HG02884 (cell line): ENCODE measurements around the gene SLC39A6.
A peak's percentile ranks its signal among the peaks of the same experiment; 100 is the strongest.
"Not testable (repeated sequence)": the region's sequence is repeated elsewhere in the genome, so short reads cannot be mapped to it uniquely, and the experiment has no call there.

Experiments used
- ATAC-seq: cut with Tn5 transposase; IDR thresholded peaks from one replicate; pipeline ENCODE4 v1.9.1; 2021; ENCODE audit warnings: mild to moderate bottlenecking, moderate library complexity; ENCODE audit not compliant: unreplicated experiment

The SLC39A6 gene

GRCh38 chr18:36141576-36141975 lies 12.4 kb upstream of the SLC39A6 start:
- no peak for ATAC-seq

DNA sequence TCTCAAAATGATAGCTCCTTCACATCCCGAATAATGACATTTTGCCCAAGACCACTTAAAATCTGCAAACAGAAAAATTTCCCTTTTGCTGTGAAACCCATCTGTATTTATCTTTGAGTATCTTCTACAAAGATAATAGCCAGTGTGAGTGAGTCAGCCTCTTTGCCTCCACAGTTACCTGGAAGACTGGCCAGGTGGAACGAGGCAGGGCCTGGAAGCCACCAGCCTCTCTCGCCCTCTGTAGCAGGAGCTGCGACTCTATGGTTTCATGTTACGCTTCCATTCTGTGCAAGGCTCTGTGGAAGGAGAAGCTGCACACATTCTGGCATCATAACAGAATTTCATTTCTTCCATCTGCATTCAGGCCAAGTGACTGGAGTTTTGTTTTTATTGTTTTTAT lies 10.1 kb upstream of the SLC39A6 start:
- ATAC-seq = no peak

- no peak for ATAC-seq
Measured at GRCh38 chr18:36135264-36135663, 6.1 kb upstream of the SLC39A6 start.

DNA sequence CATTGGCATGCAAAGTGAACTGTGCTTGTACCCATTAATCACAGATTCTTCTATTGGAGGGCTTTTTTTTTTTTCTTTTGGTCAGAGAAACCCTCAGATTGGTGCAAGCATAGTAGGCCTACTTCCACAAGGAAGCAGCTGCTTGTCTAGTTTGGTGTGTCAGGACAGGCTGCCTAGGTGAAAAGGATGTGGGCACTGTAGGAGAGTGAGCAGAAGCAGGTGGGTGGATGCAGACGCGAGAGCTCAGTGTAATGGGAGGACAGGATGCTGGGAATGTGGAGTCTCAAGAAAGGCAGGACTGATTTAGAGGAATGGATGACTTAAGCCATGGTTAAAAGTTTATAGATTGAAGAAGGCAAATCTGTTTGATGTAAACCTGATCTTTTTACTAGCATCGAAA lies 3.6 kb upstream of the SLC39A6 start:
- ATAC-seq = no peak

- ATAC-seq = no peak
Measured at GRCh38 chr18:36131692-36132483, 2.7 kb upstream of the SLC39A6 start.

GRCh38 chr18:36130883-36131653 lies 1.9 kb upstream of the SLC39A6 start:
- ATAC-seq = no peak

GRCh38 chr18:36130039-36130831 lies 1.1 kb upstream of the SLC39A6 start:
- ATAC-seq = peak; percentile 18

- peak; percentile 3 for ATAC-seq
Measured at GRCh38 chr18:36128907-36129299, 237 bp downstream of the SLC39A6 start.

- no peak for ATAC-seq
Measured at GRCh38 chr18:36128530-36128870, 640 bp downstream of the SLC39A6 start.

GRCh38 chr18:36127836-36128529 lies 1.2 kb downstream of the SLC39A6 start:
- ATAC-seq = no peak

- ATAC-seq = no peak
Measured at GRCh38 chr18:36126668-36127067, 2.5 kb downstream of the SLC39A6 start.

DNA sequence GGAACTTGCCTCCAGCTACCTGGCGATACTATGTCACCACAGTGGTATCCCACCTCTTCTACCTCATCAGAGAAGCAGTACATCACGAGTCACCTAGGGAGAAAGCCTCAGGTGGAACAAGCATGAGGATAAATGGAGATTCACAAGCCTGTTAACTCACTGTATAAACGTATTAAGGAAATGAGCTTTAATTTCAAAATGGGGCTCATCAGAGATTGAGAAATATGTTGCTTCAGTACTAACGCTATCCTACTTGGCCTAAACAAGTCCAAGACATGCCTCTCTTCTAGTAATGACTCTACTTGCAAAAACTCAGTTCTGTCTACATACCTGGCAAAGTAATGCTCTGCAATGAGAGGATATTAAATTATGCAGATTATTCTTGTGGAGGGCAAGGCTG lies 4.3 kb downstream of the SLC39A6 start:
- no peak for ATAC-seq

GRCh38 chr18:36120297-36120696 lies 8.8 kb downstream of the SLC39A6 start:
- ATAC-seq = no peak

DNA sequence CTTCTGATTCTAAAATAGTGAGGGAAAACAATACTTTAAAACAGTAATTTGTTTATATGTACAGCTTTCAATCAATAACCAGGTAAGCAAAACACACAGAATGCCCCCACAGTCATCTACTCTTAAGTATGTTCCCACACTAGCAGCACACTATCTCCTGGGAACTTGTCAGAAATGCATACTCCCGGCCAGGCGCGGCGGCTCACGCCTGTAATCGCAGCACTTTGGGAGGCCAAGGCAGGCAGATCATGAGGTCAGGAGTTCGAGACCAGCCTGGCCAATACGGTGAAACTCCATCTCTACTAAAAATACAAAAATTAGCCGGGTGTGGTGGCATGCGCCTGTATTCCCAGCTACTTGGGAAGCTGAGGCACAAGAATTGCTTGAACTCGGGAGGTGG lies 12.4 kb downstream of the SLC39A6 start:
- not testable (repeated sequence) for ATAC-seq

DNA sequence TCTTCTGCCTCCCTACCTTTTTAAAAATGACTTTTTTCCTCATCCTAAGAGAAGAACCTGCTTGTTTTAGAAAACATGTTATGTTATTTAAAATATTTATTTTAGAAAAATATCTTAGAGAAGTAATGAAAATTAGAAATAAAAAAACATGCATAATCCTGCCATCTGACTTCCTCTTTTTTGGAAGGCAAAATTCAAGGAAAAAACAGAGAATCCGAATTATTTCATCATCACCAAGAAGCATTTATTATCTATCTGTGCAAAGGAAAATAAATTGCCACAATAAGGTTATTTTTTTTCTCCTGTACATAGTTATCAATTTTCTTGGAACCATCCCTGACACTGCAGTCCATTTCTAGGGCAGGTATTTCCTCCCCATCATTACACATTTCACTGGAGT lies 14.4 kb downstream of the SLC39A6 start:
- ATAC-seq = no peak

- no peak for ATAC-seq
Measured at GRCh38 chr18:36114251-36114650, 14.9 kb downstream of the SLC39A6 start.

- ATAC-seq = no peak
Measured at GRCh38 chr18:36112302-36112701, 16.8 kb downstream of the SLC39A6 start.

DNA sequence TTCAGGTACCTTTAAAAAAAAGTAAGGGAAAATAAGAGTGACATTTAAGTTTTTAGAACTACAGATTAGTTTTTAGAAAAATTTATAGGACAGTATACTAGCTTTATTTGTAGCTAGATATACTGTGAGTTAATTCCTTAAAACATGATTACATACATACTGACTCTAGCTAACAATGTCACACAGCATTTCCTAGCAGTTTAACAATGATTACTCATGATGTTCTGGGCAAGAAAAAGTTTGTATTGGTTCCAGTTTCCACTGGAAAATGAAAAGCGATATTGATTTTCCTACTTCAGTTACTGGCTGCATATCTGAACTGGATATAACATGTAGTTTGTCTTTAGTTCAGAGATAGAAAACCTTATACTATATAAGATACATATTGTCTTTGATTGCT lies 19.4 kb downstream of the SLC39A6 start:
- no peak for ATAC-seq

- no peak for ATAC-seq
Measured at GRCh38 chr18:36108601-36109000, 20.5 kb downstream of the SLC39A6 start.

GRCh38 chr18:36108196-36108595 lies 20.9 kb downstream of the SLC39A6 start:
- ATAC-seq = no peak

DNA sequence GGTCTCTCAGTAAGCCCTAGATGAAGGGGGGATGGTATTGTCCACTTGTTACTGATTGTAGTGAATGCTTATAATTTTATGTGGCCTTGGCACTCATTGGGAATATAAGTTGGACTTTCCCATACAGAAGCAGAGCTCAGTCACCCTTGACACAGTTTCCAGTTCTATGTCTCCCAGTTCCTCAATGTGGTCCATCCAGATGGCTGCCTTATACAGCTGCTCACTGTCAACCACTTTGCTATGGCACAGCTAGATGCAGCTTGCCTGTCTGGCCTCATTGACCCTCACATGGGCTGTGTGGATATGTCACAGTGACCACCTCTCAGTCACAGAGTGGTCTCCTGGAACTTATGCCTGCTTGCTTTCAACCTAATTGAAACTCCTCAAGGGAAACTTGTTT lies 21.7 kb downstream of the SLC39A6 start:
- no peak for ATAC-seq
